ENCODE measurements around the gene LIPC.

The LIPC gene

DNA sequence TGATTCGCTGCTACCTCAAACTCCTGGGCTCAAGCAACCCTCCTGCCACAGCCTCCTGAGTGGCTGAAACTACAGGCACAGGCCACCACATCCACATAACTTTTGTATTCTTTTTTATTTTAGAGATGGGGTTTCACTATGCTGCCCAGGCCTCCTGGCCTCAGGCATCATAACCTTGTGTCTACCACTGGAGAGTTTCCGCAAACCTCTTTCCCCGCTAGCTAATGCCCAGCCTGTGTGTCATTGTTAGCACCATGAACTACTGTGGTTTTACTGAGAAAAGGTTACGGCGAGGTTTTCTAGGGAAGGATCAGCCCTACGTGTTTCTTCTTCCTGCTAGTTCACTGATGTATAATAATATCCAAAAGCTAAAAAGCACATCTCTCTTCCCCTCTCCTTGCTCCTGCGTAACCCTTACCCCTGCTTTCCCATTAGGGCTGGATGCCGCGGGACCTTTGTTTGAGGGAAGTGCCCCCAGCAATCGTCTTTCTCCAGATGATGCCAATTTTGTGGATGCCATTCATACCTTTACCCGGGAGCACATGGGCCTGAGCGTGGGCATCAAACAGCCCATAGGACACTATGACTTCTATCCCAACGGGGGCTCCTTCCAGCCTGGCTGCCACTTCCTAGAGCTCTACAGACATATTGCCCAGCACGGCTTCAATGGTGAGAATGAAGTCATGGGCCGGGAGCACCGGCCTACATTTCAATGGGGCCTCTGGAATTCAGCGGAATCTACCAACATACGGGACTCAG, 113.7 kb downstream of the LIPC start:
- no peaks in the 10 kb centered on the region for H3K27me3 Mint-ChIP-seq (ENCODE audit: low read depth)
- H3K4me3 Mint-ChIP-seq: peak overlapping the region; percentile 63
- no peaks in the 10 kb centered on the region for H3K9me3 Mint-ChIP-seq
- peaks cover 6% of the 10 kb centered on the region for H3K36me3 Mint-ChIP-seq (ENCODE audit: low read depth)
- H3K4me1 Mint-ChIP-seq (ENCODE audit: low read depth): peaks cover 41% of the 10 kb centered on the region
- peak; percentile 77 for DNase-seq (ENCODE audit: low spot score)
- peak overlapping the region; percentile 97 for H3K27ac Mint-ChIP-seq

DNA sequence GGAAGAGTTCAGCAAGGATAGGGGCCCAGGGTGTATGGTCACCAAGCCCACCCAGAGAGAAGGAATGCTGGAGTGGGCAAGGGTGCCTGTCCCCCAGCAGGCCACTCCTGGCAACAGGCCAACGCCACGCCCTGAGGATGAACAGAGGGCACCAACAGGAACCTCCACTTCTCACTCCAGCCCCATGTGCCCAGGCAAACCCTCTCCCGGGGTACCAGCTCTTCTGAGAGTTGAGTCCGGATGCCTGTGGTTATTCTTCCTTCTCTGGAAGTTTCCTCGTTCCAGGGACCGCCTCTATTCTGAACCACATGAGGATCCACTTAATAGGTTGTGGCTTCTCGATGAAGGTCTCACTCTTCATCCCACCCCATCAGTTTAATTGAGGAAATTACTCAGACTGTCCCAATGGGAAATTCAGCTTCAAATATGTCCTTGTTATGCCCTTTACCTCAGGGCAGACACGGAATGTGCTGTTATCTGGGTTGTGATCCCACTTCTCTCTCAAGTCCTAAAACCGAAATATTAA, 114.3 kb downstream of the LIPC start:
- peak overlapping the region; percentile 97 for H3K27ac Mint-ChIP-seq
- H3K9me3 Mint-ChIP-seq: no peaks in the 10 kb centered on the region
- H3K4me1 Mint-ChIP-seq (ENCODE audit: low read depth): peaks cover 45% of the 10 kb centered on the region
- H3K4me3 Mint-ChIP-seq: peak overlapping the region; percentile 63
- H3K36me3 Mint-ChIP-seq (ENCODE audit: low read depth): peaks cover 7% of the 10 kb centered on the region
- no peak for DNase-seq (ENCODE audit: low spot score)
- no peaks in the 10 kb centered on the region for H3K27me3 Mint-ChIP-seq (ENCODE audit: low read depth)

DNA sequence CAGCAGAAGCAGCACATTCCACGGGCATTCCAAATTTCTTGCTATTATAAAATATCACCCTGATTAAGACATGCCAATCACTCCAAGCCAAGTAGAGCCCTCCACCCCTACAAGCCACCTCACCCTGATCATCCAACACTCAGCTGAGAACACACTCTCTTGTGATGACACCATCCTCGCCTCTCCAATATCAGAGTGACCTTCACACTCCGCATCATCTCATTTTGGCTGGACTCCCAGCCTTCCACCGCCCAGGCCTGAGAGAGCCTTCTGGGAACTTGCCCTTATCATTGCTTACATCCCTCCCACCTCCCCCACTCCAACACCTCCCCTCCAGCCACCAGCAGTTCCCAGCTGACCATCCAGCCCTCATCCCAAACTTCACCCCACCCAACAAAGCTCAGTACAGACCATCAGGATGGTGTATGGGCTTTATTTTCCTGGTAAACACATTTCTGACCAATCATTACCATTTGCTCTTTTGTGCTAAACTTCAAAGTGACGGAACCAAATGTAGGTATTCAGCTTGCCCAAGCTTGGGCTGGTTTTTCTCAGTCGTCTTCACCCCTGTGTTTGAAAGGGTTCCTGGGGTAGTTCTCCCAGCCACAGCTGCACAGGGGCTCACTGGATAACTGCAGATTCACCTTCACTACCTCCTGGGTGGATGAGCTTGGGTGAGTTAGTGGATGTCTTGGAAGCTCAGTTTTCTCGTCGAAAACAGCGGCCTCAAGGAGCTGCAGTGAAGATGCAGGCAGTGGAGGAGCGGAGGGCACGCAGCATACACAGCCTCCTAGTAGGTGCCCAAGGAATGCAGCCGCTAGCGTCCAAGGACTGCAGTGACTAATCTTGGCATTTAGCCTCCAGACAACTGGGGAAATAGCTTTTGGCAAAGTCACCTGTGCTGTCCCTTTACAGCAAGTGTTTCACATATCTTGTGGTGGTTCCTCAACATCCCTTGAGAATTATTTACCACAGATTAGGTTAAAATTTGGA, 115.1 kb downstream of the LIPC start:
- H3K9me3 Mint-ChIP-seq: no peaks in the 10 kb centered on the region
- no peak for DNase-seq (ENCODE audit: low spot score)
- H3K4me1 Mint-ChIP-seq (ENCODE audit: low read depth): peaks cover 52% of the 10 kb centered on the region
- peak overlapping the region; percentile 97 for H3K27ac Mint-ChIP-seq
- H3K27me3 Mint-ChIP-seq (ENCODE audit: low read depth): no peaks in the 10 kb centered on the region
- peaks cover 7% of the 10 kb centered on the region for H3K36me3 Mint-ChIP-seq (ENCODE audit: low read depth)
- H3K4me3 Mint-ChIP-seq: no peak overlapping the region

DNA sequence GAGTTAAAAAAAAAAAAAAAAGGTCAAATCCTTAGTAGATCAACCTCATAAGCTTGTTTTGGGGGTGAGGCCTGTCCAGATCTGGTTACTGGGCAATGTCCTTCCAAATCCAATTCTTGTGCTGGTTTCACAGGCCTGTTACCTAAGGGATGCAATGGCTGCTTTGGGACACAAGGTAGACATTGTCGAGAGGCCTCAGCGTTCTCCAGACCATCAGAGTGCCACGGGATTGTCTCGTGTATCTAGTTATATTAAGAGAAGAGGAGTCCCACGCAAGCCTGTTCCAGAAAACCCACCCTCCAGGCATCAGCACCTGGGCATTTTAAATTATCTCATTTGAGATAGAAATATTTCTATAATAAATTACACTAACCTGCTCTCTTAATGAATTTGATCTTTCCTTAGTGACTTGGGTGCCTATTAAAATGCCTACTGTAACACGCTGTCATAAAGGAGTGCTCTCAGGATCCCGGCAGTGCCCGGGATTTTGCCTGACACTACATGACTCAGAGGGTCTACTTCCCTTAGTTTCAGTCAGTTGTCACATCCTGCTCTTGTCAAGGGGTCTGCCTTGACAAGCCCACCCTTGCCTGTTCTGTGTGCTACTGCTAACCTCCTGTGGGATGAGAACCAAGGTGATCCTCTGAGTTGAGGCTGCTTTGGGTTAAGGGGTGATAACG, 116.0 kb downstream of the LIPC start:
- peaks cover 7% of the 10 kb centered on the region for H3K36me3 Mint-ChIP-seq (ENCODE audit: low read depth)
- no peak overlapping the region for H3K4me3 Mint-ChIP-seq
- peaks cover 55% of the 10 kb centered on the region for H3K4me1 Mint-ChIP-seq (ENCODE audit: low read depth)
- DNase-seq (ENCODE audit: low spot score): no peak
- no peaks in the 10 kb centered on the region for H3K27me3 Mint-ChIP-seq (ENCODE audit: low read depth)
- no peaks in the 10 kb centered on the region for H3K9me3 Mint-ChIP-seq
- peak overlapping the region; percentile 76 for H3K27ac Mint-ChIP-seq

DNA sequence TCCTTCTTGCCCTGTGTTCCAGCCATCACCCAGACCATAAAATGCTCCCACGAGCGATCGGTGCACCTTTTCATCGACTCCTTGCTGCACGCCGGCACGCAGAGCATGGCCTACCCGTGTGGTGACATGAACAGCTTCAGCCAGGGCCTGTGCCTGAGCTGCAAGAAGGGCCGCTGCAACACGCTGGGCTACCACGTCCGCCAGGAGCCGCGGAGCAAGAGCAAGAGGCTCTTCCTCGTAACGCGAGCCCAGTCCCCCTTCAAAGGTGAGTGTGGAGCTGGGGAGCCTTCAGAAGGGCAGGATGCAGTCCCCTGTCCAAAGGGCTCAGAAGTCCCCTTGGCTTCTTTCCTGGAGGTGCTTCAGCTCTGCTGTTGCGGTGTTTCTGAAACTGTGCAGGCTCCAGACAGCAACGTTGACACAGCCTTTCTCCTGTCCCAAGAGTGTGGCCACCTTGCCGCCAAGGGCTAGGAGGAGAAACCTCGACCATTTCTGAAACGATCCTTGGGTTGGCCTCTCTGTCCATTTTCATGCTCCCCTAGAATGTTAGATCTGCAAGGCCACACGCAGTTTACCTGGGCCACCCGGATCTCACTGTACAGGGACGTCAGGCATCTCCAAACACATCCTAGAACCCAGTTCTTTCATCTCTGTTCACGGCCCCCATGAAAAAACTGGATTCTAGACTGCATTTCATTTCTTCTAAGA, 116.7 kb downstream of the LIPC start:
- H3K9me3 Mint-ChIP-seq: no peaks in the 10 kb centered on the region
- peaks cover 7% of the 10 kb centered on the region for H3K36me3 Mint-ChIP-seq (ENCODE audit: low read depth)
- no peaks in the 10 kb centered on the region for H3K27me3 Mint-ChIP-seq (ENCODE audit: low read depth)
- peak overlapping the region; percentile 45 for H3K27ac Mint-ChIP-seq
- peaks cover 57% of the 10 kb centered on the region for H3K4me1 Mint-ChIP-seq (ENCODE audit: low read depth)
- H3K4me3 Mint-ChIP-seq: no peak overlapping the region
- DNase-seq (ENCODE audit: low spot score): no peak

DNA sequence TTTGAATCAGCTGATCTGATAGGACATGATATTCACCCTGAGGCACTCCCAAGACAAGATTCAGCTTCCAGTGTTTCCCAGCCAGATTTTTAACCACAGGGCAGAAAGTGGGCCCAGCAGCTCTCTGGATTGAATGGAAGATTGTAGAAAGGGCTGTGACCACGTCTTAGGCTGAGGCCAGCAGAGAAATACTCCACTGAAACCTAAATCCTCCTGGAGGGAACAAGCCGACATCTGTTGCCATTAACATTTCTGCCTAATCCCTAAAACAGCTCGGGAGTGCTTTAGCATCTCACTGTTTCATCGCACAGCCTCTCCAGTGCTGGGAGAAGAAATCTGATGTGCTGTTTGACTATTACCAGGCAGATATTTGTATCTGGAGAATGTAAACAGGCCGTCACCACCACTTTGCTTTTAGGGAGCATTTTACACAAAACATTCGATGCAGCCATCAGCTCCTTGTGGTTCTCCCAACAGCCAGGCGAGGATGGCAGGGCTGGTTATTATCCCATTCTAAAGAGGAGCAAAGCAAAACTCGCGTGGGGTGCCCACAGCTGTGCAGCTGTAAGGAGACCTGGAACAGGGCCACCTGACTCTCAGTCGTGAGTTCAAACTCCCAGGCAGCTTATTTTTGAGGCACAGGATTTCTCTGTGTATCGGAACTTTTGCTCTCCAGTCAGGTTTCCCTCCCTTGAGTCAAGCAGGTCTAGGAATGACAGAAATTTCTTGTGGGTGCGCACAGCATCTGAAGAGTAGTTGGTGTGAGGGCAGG, 117.4 kb downstream of the LIPC start:
- DNase-seq (ENCODE audit: low spot score): no peak
- no peak overlapping the region for H3K4me3 Mint-ChIP-seq
- H3K27me3 Mint-ChIP-seq (ENCODE audit: low read depth): no peaks in the 10 kb centered on the region
- H3K36me3 Mint-ChIP-seq (ENCODE audit: low read depth): peaks cover 5% of the 10 kb centered on the region
- peaks cover 56% of the 10 kb centered on the region for H3K4me1 Mint-ChIP-seq (ENCODE audit: low read depth)
- H3K27ac Mint-ChIP-seq: peak overlapping the region; percentile 45
- H3K9me3 Mint-ChIP-seq: no peaks in the 10 kb centered on the region

DNA sequence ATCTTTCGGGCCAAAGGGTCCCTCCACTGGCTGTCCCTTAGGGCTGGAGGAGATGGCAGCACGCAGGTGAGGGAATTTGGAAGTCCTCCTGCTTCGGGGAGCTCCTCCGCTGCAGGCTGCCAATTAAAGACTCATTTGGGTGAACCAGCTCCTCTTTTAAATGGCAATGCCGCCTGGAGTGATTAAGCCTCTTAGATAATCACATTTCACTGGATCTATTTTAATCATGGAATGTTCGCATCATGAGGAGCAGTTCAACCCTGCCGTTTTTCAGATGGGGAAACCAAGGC, 117.9 kb downstream of the LIPC start:
- Mint-ChIP-seq H3K4me1 (ENCODE audit: low read depth) (peaks cover 54% of the 10 kb centered on the region), H3K4me3 (no peak overlapping the region), H3K9me3 (no peaks in the 10 kb centered on the region), H3K27me3 (ENCODE audit: low read depth) (no peaks in the 10 kb centered on the region), H3K27ac (peak overlapping the region; percentile 67), H3K36me3 (ENCODE audit: low read depth) (peaks cover 5% of the 10 kb centered on the region)
- DNase-seq (ENCODE audit: low spot score): no peak

DNA sequence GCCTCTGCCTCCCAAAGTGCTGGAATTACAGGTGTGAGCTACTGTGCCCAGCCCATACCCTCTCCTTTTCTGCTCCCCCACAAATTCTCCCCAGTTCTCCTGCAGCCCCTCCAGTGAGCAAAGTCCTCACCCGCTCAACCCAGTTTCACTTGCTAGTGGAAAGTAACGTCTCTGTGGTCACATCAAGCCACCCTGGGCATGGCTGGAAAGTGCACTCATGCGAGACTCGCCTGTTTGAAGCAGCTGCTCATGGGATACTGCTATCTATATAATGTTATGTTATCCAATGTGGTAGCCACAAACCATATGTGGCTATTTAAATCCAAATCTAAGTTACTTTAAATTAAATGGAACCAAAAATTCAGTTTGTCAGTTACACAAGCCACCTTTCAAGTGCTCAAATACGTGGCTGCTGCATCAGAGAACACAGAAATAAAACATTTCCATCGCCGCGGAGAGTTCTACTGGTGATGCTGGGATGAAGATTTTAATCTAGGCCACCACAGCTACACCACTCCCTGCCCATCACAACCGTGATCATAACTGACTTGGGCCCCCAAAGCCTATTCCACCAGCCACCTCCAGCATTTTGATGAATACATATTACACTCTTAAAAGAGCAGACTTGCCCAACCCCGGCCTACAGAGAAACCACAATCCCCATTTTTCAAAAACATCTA, 119.4 kb downstream of the LIPC start:
- Mint-ChIP-seq H3K27me3 (ENCODE audit: low read depth) (no peaks in the 10 kb centered on the region), H3K36me3 (ENCODE audit: low read depth) (peaks cover 4% of the 10 kb centered on the region), H3K27ac (peak overlapping the region; percentile 94), H3K4me3 (peak overlapping the region; percentile 68), H3K9me3 (no peaks in the 10 kb centered on the region), H3K4me1 (ENCODE audit: low read depth) (peaks cover 41% of the 10 kb centered on the region)
- peak; percentile 39 for DNase-seq (ENCODE audit: low spot score)

DNA sequence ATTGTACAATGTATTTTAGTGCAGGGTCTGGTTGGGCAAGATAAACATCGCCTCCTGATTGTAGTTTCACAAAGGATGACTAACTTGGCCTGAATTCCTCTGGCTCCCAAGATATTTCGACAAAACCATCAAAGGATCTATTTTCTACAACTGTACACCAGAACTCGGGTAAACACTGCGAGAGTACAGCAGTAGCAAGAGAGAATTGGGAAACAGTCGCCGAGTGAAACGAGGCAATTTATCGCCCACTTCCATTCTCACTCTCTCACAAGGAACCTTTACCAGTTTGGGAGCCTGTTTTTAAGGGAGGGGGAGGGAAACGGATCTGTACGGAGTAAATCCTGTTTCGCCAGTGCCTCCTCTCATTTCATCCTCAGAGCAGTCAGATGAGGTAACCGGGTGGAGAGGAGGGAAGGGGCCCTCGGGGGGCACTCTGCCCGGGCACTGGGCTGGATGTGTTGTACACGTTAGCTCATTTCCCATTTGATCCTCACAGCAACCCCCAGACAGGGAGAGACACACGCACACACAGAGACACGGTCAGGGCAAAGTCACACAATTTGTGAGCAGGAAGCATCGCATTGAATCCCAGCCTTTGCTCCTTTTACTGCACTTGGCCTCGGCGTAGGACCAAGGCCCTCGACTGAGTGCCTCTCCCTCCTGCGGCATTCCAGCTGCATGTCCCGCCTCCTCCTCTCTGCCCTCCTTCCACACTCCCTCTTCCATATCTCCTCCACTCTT, 120.1 kb downstream of the LIPC start:
- peak; percentile 12 for DNase-seq (ENCODE audit: low spot score)
- Mint-ChIP-seq H3K27ac (peak overlapping the region; percentile 94), H3K27me3 (ENCODE audit: low read depth) (no peaks in the 10 kb centered on the region), H3K4me3 (peak overlapping the region; percentile 68), H3K36me3 (ENCODE audit: low read depth) (peaks cover 1% of the 10 kb centered on the region), H3K9me3 (no peaks in the 10 kb centered on the region), H3K4me1 (ENCODE audit: low read depth) (peaks cover 35% of the 10 kb centered on the region)

DNA sequence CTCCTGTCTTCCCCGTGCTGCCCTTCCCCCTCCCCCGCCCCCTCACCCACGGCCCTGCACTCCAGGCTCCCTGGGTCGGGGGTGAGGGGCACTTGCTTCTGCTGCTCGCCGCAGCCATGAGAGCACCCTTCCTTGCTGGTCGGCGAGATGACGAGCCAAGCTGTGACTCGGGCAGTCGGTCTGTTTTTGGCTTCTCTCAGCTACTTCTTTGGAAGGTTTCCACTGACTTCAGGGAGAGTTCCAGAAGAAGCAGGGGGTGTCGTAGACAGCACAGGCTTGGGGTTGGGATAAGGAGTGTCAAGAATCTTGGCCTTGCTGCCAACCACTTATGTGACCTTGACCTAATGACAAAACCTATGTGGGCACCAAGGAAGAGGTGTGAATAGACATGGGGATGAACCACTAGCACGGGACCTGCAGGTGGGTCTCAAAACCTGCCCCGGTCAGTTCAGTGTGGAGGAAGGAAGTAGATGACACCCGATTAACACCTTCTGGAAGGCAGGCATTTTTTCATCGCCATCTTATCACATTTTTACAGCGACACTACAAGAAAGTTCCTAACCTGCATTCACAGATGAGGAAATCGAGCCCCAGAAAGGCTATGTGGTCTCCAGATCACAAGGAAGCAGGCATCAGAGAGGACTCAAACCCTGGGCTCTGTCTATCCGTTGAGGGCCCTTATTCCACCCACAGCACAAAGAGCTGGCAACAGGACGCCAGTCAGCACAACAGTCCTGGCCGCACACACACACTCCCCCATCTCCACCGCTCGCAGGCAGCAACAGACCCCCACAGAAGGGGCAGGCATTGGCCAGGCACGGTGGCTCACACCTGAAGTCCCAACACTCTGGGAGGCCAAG, 120.9 kb downstream of the LIPC start:
- Mint-ChIP-seq H3K4me1 (ENCODE audit: low read depth) (peaks cover 33% of the 10 kb centered on the region), H3K36me3 (ENCODE audit: low read depth) (peaks cover 1% of the 10 kb centered on the region), H3K4me3 (no peak overlapping the region), H3K9me3 (no peaks in the 10 kb centered on the region), H3K27ac (peak overlapping the region; percentile 94), H3K27me3 (ENCODE audit: low read depth) (no peaks in the 10 kb centered on the region)
- no peak for DNase-seq (ENCODE audit: low spot score)

DNA sequence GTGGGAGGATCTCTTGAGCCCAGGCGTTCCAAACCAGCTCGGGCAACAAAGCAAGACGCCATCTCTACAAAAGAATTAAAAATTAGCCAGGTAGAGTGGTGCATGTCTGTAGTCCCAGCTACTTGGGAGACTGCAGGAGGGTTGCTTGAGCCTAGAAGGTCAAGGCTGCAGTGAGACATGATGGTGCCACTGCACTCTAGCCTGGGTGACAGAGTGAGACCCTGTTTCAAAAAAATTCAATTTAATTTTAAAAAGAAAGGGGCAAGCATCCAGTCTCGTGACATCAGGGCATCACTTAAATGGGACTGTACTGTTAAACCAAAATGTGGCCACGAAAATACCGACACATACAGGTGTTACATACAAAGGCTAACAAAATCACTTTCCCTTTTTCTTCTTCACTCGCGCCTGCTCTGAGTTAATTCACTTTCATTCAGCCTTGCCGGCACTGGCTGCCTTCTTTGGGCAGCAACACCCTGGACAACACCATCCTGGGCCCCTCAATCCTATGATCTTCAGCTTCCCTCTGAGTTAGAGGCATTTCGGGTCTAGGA, 121.7 kb downstream of the LIPC start:
- H3K27ac Mint-ChIP-seq: peak overlapping the region; percentile 38
- peaks cover 30% of the 10 kb centered on the region for H3K4me1 Mint-ChIP-seq (ENCODE audit: low read depth)
- no peaks in the 10 kb centered on the region for H3K27me3 Mint-ChIP-seq (ENCODE audit: low read depth)
- H3K4me3 Mint-ChIP-seq: no peak overlapping the region
- no peaks in the 10 kb centered on the region for H3K9me3 Mint-ChIP-seq
- DNase-seq (ENCODE audit: low spot score): no peak
- H3K36me3 Mint-ChIP-seq (ENCODE audit: low read depth): peaks cover 1% of the 10 kb centered on the region
